HS-27A (cell line): ENCODE results near the gene CFLAR.
"Not testable (repeated sequence)": the region's sequence is repeated elsewhere in the genome, so short reads cannot be mapped to it uniquely, and the experiment has no call there.

ENCODE experiments used
- DNase-seq: peaks from one replicate; pipeline ENCODE4 v3.0.0-alpha.2; 2012; ENCODE audit warnings: low read depth, missing footprints

Gene CFLAR

GRCh38 chr2:201116115-201116958 lies at the start of gene CFLAR:
Gene CFLAR (plus strand): TSS chr2:201116164. CDS start chr2:201129866, 13,702 bp downstream.
- DNase-seq = no peak

- DNase-seq = no peak
Observed at GRCh38 chr2:201070948-201071478, 45.0 kb upstream of the CFLAR start.

- peak; percentile 95 for DNase-seq
Observed at GRCh38 chr2:201071479-201072200, 44.3 kb upstream of the CFLAR start, which contains the start of the genes HYCC2 and NDUFB3. Gene HYCC2 (minus strand): TSS chr2:201071671. CDS start chr2:201024009, 47,662 bp downstream. Gene NDUFB3 (plus strand): TSS chr2:201072001. CDS start chr2:201078883, 6,882 bp downstream.

GRCh38 chr2:201072201-201072530 lies 43.8 kb upstream of the CFLAR start:
- no peak for DNase-seq

- DNase-seq = no peak
Observed at GRCh38 chr2:201073071-201073470, 42.9 kb upstream of the CFLAR start.

- no peak for DNase-seq
Observed at GRCh38 chr2:201074996-201075395, 41.0 kb upstream of the CFLAR start.

- DNase-seq = no peak
Observed at GRCh38 chr2:201084863-201085262, 31.1 kb upstream of the CFLAR start.

- DNase-seq = no peak
Observed at GRCh38 chr2:201090574-201090973, 25.4 kb upstream of the CFLAR start.

- DNase-seq = no peak
Observed at GRCh38 chr2:201093573-201093972, 22.4 kb upstream of the CFLAR start.

- no peak for DNase-seq
Observed at GRCh38 chr2:201100497-201100896, 15.5 kb upstream of the CFLAR start.

GRCh38 chr2:201105759-201106158 lies 10.2 kb upstream of the CFLAR start:
- DNase-seq = no peak

GRCh38 chr2:201107624-201108023 lies 8.3 kb upstream of the CFLAR start:
- DNase-seq = no peak

GRCh38 chr2:201108341-201108740 lies 7.6 kb upstream of the CFLAR start:
- no peak for DNase-seq

- no peak for DNase-seq
Observed at GRCh38 chr2:201109186-201109585, 6.8 kb upstream of the CFLAR start.

GRCh38 chr2:201110615-201111014 lies 5.3 kb upstream of the CFLAR start:
- no peak for DNase-seq

GRCh38 chr2:201111096-201111495 lies 4.9 kb upstream of the CFLAR start:
- no peak for DNase-seq

GRCh38 chr2:201114350-201114749 lies 1.6 kb upstream of the CFLAR start:
- no peak for DNase-seq

GRCh38 chr2:201114846-201115245 lies 1.1 kb upstream of the CFLAR start:
- DNase-seq = no peak

- DNase-seq = no peak
Observed at GRCh38 chr2:201116959-201117734, 1.2 kb downstream of the CFLAR start.

- not testable (repeated sequence) for DNase-seq
Observed at GRCh38 chr2:201117735-201118094, 1.8 kb downstream of the CFLAR start.

GRCh38 chr2:201118121-201118960 lies 2.4 kb downstream of the CFLAR start:
- no peak for DNase-seq
